ENCODE data around the gene BRDT. TPM values are rescaled to one million over a fixed set of nuclear protein-coding genes. Genes with fewer than 3 reads are reported as not detected.

BRDT gene
- total RNA-seq, 3 donors from 2014 or later (not counting 1 experiment from before 2014, with no cell fraction given): not detected

DNA sequence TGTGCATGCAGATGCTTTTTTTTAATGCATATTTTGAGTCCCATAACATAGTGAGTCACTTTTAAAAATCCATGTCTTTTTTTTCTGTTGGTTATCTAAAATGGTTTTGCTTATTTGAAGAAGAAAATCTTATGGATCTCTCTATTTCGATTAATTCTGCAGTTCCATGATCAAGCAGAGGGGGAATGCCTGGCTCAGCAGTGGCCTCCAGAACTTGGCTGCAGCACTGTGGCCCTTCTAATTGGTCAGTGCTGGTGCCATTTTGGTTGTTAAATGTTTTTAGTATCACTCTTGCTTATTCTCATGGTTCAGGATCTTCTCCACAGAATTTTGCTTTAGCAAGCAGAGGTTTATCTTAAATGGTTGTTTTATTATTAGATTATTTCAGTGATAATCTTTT lies 91.8 kb downstream of the BRDT start:
- intact Hi-C loops (cut with micrococcal nuclease): no loop called here
- Mint-ChIP-seq H3K36me3 (no peaks in the 10 kb centered on the region), H3K4me3 (no peak overlapping the region), H3K9me3 (no peaks in the 10 kb centered on the region), H3K4me1 (peaks cover 0 to 3% of the 10 kb centered on the region in 2 donors), H3K27me3 (ENCODE audit: low read depth in 2 of 2) (no peaks in the 10 kb centered on the region), H3K27ac (no peak overlapping the region)
- Histone ChIP-seq H3K27me3 (ENCODE audit: control insufficient read depth, insufficient read depth, low read length) (no peaks in the 10 kb centered on the region), H3K4me1 (ENCODE audit: control insufficient read depth, insufficient read depth, low read length) (no peaks in the 10 kb centered on the region), H3K36me3 (ENCODE audit: control insufficient read depth, insufficient read depth, low read length) (no peaks in the 10 kb centered on the region), H3K4me3 (ENCODE audit: low read length) (no peak overlapping the region), H3K9me3 (ENCODE audit: control insufficient read depth, insufficient read depth, low read length) (no peaks in the 10 kb centered on the region), H3K27ac (ENCODE audit: low read length) (no peak overlapping the region)
- TF ChIP-seq, protein P1, sequence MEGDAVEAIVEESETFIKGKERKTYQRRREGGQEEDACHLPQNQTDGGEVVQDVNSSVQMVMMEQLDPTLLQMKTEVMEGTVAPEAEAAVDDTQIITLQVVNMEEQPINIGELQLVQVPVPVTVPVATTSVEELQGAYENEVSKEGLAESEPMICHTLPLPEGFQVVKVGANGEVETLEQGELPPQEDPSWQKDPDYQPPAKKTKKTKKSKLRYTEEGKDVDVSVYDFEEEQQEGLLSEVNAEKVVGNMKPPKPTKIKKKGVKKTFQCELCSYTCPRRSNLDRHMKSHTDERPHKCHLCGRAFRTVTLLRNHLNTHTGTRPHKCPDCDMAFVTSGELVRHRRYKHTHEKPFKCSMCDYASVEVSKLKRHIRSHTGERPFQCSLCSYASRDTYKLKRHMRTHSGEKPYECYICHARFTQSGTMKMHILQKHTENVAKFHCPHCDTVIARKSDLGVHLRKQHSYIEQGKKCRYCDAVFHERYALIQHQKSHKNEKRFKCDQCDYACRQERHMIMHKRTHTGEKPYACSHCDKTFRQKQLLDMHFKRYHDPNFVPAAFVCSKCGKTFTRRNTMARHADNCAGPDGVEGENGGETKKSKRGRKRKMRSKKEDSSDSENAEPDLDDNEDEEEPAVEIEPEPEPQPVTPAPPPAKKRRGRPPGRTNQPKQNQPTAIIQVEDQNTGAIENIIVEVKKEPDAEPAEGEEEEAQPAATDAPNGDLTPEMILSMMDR (IDR thresholded peaks at IDR 0.05): no peak
- ATAC-seq (no peak), DNase-seq (no peak)
- 88% methylated on average over 1 of the region's 1 CpG for WGBS (ENCODE audit: insufficient coverage)

DNA sequence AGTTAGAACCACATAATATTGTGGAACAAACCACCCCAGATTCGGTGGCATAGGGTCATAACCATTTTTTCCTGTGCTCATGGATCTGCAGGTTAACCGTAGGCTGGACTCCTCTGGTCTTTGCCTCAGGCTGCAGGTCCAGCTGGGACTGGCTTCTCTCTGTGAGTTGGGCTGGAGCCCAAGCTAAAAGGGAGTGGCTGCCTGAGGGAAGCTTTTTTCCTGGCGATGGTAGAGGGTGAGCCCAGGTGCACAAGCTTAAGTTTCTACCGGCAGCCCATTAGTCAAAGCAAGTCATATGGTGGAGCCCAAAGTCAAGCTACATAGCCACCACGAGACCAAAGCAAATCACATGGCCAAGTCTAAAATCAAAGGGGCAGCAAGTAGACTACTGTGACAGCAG lies 94.4 kb downstream of the BRDT start:
- Histone ChIP-seq H3K36me3 (ENCODE audit: control insufficient read depth, insufficient read depth, low read length) (no peaks in the 10 kb centered on the region), H3K4me3 (ENCODE audit: low read length) (no peak overlapping the region), H3K9me3 (ENCODE audit: control insufficient read depth, insufficient read depth, low read length) (no peaks in the 10 kb centered on the region), H3K27ac (ENCODE audit: low read length) (no peak overlapping the region), H3K4me1 (ENCODE audit: control insufficient read depth, insufficient read depth, low read length) (no peaks in the 10 kb centered on the region), H3K27me3 (ENCODE audit: control insufficient read depth, insufficient read depth, low read length) (no peaks in the 10 kb centered on the region)
- H3K4me3 Mint-ChIP-seq: no peak overlapping the region
- intact Hi-C loops (cut with micrococcal nuclease): no loop called here
- TF ChIP-seq, protein P1 (IDR thresholded peaks at IDR 0.05): no peak
- ATAC-seq (no peak), DNase-seq (no peak)
- no peak overlapping the region for H3K27ac Mint-ChIP-seq
- no peaks in the 10 kb centered on the region for H3K4me1 Mint-ChIP-seq
- H3K27me3 Mint-ChIP-seq (ENCODE audit: low read depth in 2 of 2): no peaks in the 10 kb centered on the region
- no peaks in the 10 kb centered on the region for H3K36me3 Mint-ChIP-seq
- no peaks in the 10 kb centered on the region for H3K9me3 Mint-ChIP-seq
- WGBS (ENCODE audit: insufficient coverage): 93% methylated on average over 5 of the region's 5 CpGs

GRCh38 chr1:92045766-92046495 lies 96.7 kb downstream of the BRDT start:
- H3K4me1 Mint-ChIP-seq: no peaks in the 10 kb centered on the region
- H3K4me3 Mint-ChIP-seq: no peak overlapping the region
- H3K36me3 Mint-ChIP-seq: no peaks in the 10 kb centered on the region
- H3K27me3 Mint-ChIP-seq (ENCODE audit: low read depth in 2 of 2): no peaks in the 10 kb centered on the region
- Histone ChIP-seq H3K27ac (ENCODE audit: low read length) (no peak overlapping the region), H3K36me3 (ENCODE audit: control insufficient read depth, insufficient read depth, low read length) (no peaks in the 10 kb centered on the region), H3K4me1 (ENCODE audit: control insufficient read depth, insufficient read depth, low read length) (no peaks in the 10 kb centered on the region), H3K9me3 (ENCODE audit: control insufficient read depth, insufficient read depth, low read length) (no peaks in the 10 kb centered on the region), H3K27me3 (ENCODE audit: control insufficient read depth, insufficient read depth, low read length) (no peaks in the 10 kb centered on the region), H3K4me3 (ENCODE audit: low read length) (no peak overlapping the region)
- no peak overlapping the region for H3K27ac Mint-ChIP-seq
- intact Hi-C loops (cut with micrococcal nuclease): no loop called here
- TF ChIP-seq, protein P1 (IDR thresholded peaks at IDR 0.05): no peak
- WGBS (ENCODE audit: insufficient coverage): no CpG with 5 or more reads among the region's 2 CpGs
- ATAC-seq (no peak), DNase-seq (no peak)
- no peaks in the 10 kb centered on the region for H3K9me3 Mint-ChIP-seq

DNA sequence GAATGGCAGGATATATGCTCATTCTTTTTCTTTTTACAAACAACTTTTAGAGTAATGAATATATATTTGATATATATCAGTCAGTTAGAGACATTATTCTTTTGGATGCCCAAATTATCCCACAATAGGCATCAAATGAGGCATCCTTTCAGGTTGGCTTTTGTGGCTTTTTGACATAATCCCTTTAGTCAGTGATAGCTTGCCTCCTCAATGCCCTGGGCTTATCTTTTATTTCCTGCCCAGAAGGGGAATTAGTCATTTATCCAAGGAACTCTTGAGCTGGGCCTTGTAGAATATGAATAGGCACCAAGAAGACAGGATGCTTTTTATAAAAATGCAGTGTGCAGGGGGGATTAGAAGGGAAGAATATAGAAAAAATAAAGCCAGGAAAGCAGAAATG lies 102.7 kb downstream of the BRDT start:
- no peaks in the 10 kb centered on the region for H3K4me1 Mint-ChIP-seq
- H3K36me3 Mint-ChIP-seq: no peaks in the 10 kb centered on the region
- DNase-seq: no peak
- H3K4me3 ChIP-seq (ENCODE audit: low read length): no peak overlapping the region
- no peaks in the 10 kb centered on the region for H3K36me3 ChIP-seq (ENCODE audit: control insufficient read depth, insufficient read depth, low read length)
- H3K27ac ChIP-seq (ENCODE audit: low read length): no peak overlapping the region
- no peaks in the 10 kb centered on the region for H3K27me3 ChIP-seq (ENCODE audit: control insufficient read depth, insufficient read depth, low read length)
- TF ChIP-seq, protein P1 (IDR thresholded peaks at IDR 0.05): no peak
- H3K27me3 Mint-ChIP-seq (ENCODE audit: low read depth in 2 of 2): no peaks in the 10 kb centered on the region
- H3K9me3 Mint-ChIP-seq: no peaks in the 10 kb centered on the region
- no peak overlapping the region for H3K27ac Mint-ChIP-seq
- ATAC-seq: no peak
- H3K9me3 ChIP-seq (ENCODE audit: control insufficient read depth, insufficient read depth, low read length): no peaks in the 10 kb centered on the region
- intact Hi-C loops (cut with micrococcal nuclease): no loop called here
- H3K4me1 ChIP-seq (ENCODE audit: control insufficient read depth, insufficient read depth, low read length): no peaks in the 10 kb centered on the region
- H3K4me3 Mint-ChIP-seq: no peak overlapping the region
